Measurements from ENCODE around the gene FRMD4B.

DNA sequence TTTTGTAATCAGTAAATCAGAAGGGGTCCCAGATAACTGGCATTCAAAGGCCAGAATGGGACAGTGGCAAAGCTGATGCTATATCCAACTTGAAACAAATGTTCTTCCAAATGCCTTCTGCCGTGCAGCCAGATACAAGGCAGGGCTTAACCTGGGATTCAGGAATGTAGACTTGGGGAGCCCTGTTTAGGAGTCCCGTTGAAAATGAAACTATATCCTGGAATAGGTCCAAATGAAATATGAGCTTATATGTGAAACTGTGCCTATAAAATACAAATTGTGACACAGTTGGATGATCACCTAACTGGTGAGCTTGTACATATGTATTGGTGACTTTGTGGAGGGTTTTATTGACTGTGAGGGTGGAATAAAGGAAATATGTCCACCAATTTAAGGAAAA is 28.7 kb downstream of the FRMD4B start:
- TF ChIP-seq, protein P1, sequence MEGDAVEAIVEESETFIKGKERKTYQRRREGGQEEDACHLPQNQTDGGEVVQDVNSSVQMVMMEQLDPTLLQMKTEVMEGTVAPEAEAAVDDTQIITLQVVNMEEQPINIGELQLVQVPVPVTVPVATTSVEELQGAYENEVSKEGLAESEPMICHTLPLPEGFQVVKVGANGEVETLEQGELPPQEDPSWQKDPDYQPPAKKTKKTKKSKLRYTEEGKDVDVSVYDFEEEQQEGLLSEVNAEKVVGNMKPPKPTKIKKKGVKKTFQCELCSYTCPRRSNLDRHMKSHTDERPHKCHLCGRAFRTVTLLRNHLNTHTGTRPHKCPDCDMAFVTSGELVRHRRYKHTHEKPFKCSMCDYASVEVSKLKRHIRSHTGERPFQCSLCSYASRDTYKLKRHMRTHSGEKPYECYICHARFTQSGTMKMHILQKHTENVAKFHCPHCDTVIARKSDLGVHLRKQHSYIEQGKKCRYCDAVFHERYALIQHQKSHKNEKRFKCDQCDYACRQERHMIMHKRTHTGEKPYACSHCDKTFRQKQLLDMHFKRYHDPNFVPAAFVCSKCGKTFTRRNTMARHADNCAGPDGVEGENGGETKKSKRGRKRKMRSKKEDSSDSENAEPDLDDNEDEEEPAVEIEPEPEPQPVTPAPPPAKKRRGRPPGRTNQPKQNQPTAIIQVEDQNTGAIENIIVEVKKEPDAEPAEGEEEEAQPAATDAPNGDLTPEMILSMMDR (IDR thresholded peaks at IDR 0.05), result no peak
- TF ChIP-seq POLR2A (IDR thresholded peaks at IDR 0.05) (no peak), POLR2AphosphoS5 (IDR thresholded peaks at IDR 0.05) (no peak)
